ENCODE measurements around the gene THEMIS2.

Gene THEMIS2

DNA sequence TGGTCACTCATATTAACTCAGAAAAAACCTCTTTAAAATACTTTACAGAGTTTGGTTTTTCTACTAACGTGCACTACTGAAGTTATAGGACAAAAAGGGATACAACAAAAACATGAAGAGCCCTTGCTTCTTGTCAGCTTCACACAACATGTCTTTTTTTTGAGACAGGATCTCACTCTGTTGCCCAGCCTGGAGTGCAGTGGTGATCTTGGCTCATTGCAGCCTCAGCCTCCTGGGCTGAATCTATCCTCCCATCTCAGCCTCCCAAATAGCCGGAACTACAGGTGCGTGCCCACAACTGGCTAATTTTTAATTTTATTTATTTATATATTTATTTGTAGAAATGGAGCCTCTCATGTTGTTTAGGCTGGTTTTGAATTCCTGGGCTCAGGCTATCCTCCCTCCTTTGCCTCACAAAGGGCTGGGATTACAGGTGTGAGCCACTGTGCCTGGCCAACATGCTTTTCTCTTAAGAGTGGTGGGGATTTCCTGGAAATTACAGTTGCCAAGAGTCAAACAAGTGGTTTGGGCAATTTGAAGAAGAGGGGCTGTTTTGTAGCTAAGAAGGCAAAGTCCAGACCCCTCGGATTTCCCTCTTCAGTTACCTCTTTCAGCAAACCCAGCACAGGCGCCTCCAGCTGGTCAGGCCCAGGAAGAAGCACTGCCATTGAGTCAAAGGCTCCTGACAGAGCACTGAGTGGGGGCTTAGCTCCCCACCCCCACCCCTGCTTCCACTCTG lies 56.0 kb downstream of the THEMIS2 start:
- Mint-ChIP-seq H3K27ac (no peak overlapping the region), H3K4me3 (no peak overlapping the region), H3K9me3 (no peaks in the 10 kb centered on the region), H3K4me1 (ENCODE audit: low read depth in 2 of 2) (no peaks in the 10 kb centered on the region), H3K36me3 (ENCODE audit: insufficient read depth) (no peaks in the 10 kb centered on the region), H3K27me3 (peaks cover 0 to 25% of the 10 kb centered on the region in 2 donors)
- DNase-seq (no peak), ATAC-seq (replicated peaks) (no peak)

DNA sequence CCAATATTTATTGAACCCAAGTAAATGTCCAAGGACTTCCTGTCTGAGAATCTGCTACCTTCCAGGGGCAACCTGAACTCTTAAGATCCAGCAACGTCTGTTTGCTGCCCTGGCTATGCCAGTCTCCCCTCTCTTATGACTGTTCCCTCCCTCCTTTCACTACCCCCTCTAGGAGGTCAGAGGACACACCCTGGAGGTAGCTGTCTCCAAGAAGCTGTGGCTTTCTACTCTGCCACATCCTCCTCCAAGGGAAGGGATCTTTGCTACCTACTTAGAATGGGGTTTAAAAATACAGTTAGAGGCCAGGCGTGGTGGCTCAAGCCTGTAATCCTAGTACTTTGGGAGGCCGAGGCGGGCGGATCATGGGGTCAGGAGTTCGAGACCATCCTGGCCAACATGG lies 58.8 kb downstream of the THEMIS2 start:
- H3K4me3 Mint-ChIP-seq: no peak overlapping the region
- peaks cover 8 to 37% of the 10 kb centered on the region in 2 donors for H3K27me3 Mint-ChIP-seq
- no peak for ATAC-seq (replicated peaks)
- DNase-seq: no peak
- H3K9me3 Mint-ChIP-seq: no peaks in the 10 kb centered on the region
- peaks cover 0 to 5% of the 10 kb centered on the region in 2 donors for H3K4me1 Mint-ChIP-seq (ENCODE audit: low read depth in 2 of 2)
- no peaks in the 10 kb centered on the region for H3K36me3 Mint-ChIP-seq (ENCODE audit: insufficient read depth)
- H3K27ac Mint-ChIP-seq: no peak overlapping the region

DNA sequence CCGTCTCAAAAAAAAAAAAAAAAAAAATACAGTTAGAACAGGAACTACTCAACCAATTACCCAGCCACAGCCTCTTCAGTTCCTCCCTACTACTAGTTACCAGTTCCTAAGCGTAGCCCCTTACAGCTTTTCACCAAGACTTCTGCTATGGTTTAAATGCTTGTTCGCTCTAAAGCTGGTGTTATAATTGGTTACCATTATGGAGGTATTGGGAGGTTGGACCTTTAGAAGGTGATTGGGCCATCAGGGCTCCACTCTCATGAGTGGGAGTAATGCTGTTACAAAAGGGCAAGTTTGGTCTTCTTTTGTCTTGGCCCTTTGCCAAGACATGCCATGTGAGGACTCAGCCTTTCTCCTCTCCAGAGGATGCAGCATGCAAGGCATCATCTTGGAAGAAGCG lies 59.4 kb downstream of the THEMIS2 start:
- Mint-ChIP-seq H3K9me3 (no peaks in the 10 kb centered on the region), H3K27me3 (peaks cover 8 to 37% of the 10 kb centered on the region in 2 donors), H3K36me3 (ENCODE audit: insufficient read depth) (no peaks in the 10 kb centered on the region), H3K4me3 (no peak overlapping the region), H3K4me1 (ENCODE audit: low read depth in 2 of 2) (peaks cover 0 to 5% of the 10 kb centered on the region in 2 donors), H3K27ac (no peak overlapping the region)
- DNase-seq: no peak
- no peak for ATAC-seq (replicated peaks)

DNA sequence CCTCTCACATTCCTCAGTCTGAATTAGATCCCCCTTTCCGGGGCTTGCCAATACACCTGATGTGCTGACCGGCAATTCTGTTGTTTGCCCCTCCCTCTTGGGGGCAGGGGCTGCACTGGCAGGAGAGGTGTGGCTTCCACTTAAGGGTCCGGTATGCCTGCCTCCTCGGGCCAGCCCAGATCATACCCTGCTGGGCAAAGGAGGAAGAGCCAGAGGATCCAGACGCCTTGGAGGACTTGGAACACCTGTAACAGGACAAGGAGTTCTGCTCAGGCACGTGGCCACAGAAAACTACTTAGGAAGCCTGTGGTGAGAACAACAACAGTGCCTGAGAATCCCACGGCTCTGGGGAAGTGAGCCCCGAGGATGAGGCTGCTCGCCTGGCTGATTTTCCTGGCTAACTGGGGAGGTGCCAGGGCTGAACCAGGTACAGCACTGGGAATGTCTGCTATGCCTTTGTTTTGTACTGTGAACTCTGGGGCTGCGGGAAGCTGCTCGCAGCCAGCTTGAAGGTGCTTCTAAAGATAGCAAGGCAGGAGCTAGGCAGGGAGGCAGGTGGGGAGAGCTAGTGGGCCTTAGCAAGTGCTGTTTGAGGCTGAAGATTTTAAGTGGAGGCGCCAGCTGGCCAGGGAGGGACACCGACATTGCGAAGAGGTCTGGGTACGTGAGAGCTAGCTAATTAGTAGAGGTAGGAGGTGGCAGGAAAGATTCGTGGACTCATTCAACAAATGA lies 62.6 kb downstream of the THEMIS2 start, which contains the start of gene SMPDL3B:
Gene SMPDL3B, plus strand, starts transcription at position 183 of the 732 bp plus-strand sequence. Its CDS starts 184 bp downstream, at position 367.
- Mint-ChIP-seq H3K9me3 (no peaks in the 10 kb centered on the region), H3K27ac (peak within 1 kb of the TSS in 1 of 2 donors; percentile 3), H3K27me3 (peaks cover 8 to 37% of the 10 kb centered on the region in 2 donors), H3K36me3 (ENCODE audit: insufficient read depth) (no peaks in the 10 kb centered on the region), H3K4me3 (no peak within 1 kb of the TSS), H3K4me1 (ENCODE audit: low read depth in 2 of 2) (peaks cover 6 to 7% of the 10 kb centered on the region in 2 donors)
- DNase-seq: no peak
- ATAC-seq (replicated peaks): no peak

DNA sequence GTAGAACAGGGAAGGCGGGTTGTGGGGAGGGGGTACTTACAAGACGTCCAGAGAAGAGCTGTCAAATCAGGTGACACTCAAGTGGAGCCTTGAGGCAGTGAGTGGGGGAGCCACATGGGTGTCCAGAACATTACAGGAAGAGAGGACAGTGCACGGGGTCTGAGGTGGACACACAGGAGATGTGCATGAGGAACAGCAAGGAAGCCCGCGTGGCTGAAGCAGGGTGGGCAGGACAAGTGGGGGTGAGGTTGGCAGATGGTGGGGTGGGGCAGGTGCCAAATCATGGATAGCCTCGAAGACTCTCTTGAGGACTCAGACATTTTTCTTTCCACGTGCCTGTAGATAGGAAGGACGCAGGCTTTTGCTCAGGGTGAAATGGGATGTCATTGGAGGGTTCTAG lies 63.4 kb downstream of the THEMIS2 start:
- Mint-ChIP-seq H3K27ac (no peak overlapping the region), H3K36me3 (ENCODE audit: insufficient read depth) (no peaks in the 10 kb centered on the region), H3K9me3 (no peaks in the 10 kb centered on the region), H3K27me3 (peaks cover 8 to 32% of the 10 kb centered on the region in 2 donors), H3K4me3 (no peak overlapping the region), H3K4me1 (ENCODE audit: low read depth in 2 of 2) (peaks cover 12 to 14% of the 10 kb centered on the region in 2 donors)
- DNase-seq (no peak), ATAC-seq (replicated peaks) (no peak)

All from effector memory CD8-positive, alpha-beta T cell (primary cell).